ENCODE data around the gene TXNL4B. TPM values are rescaled to one million over a fixed set of nuclear protein-coding genes. Genes with fewer than 3 reads are reported as not detected.
"Not testable (repeated sequence)": the region's sequence is repeated elsewhere in the genome, so short reads cannot be mapped to it uniquely, and the experiment has no call there.

Gene TXNL4B
- total RNA-seq, 2 experiments from 2014 or later: 18.3 to 20.1 TPM

GRCh38 chr16:72064361-72064894 is 29.0 kb downstream of the TXNL4B start:
- H3K27me3 Mint-ChIP-seq: no peaks in the 10 kb centered on the region
- H3K9me3 Mint-ChIP-seq: no peaks in the 10 kb centered on the region
- H3K4me3 Mint-ChIP-seq: no peak overlapping the region
- CTCF ChIA-PET: no interaction called here
- H3K4me1 Mint-ChIP-seq (ENCODE audit: low read depth): no peaks in the 10 kb centered on the region
- H3K36me3 Mint-ChIP-seq: no peaks in the 10 kb centered on the region
- H3K27ac Mint-ChIP-seq: no peak overlapping the region
- no peak for DNase-seq
- intact Hi-C loops (cut with micrococcal nuclease): no loop called here
- POLR2A ChIA-PET: no interaction called here

GRCh38 chr16:72061564-72061963 is 31.9 kb downstream of the TXNL4B start:
- no peak overlapping the region for H3K4me3 Mint-ChIP-seq
- no peaks in the 10 kb centered on the region for H3K9me3 Mint-ChIP-seq
- no peak for DNase-seq
- no peaks in the 10 kb centered on the region for H3K27me3 Mint-ChIP-seq
- intact Hi-C loops (cut with micrococcal nuclease): no loop called here
- no peaks in the 10 kb centered on the region for H3K36me3 Mint-ChIP-seq
- no peaks in the 10 kb centered on the region for H3K4me1 Mint-ChIP-seq (ENCODE audit: low read depth)
- ChIA-PET POLR2A (no interaction called here), CTCF (no interaction called here)
- no peak overlapping the region for H3K27ac Mint-ChIP-seq

- CTCF ChIA-PET: no interaction called here
- Mint-ChIP-seq H3K4me1 (ENCODE audit: low read depth) (no peaks in the 10 kb centered on the region), H3K27me3 (no peaks in the 10 kb centered on the region), H3K27ac (no peak overlapping the region), H3K36me3 (no peaks in the 10 kb centered on the region), H3K4me3 (no peak overlapping the region), H3K9me3 (no peaks in the 10 kb centered on the region)
- POLR2A ChIA-PET: no interaction called here
- intact Hi-C loops (cut with micrococcal nuclease): no loop called here
- DNase-seq: no peak
Observed at GRCh38 chr16:72060405-72060804, 33.0 kb downstream of the TXNL4B start.

GRCh38 chr16:72059060-72059459 is 34.4 kb downstream of the TXNL4B start:
- DNase-seq; H3K27ac Mint-ChIP-seq; H3K4me3 Mint-ChIP-seq; CTCF ChIA-PET; POLR2A ChIA-PET; H3K36me3 Mint-ChIP-seq; H3K9me3 Mint-ChIP-seq; H3K4me1 Mint-ChIP-seq (ENCODE audit: low read depth); intact Hi-C loops (cut with micrococcal nuclease); H3K27me3 Mint-ChIP-seq: not testable (repeated sequence)

- CTCF ChIA-PET; DNase-seq; H3K27me3 Mint-ChIP-seq; POLR2A ChIA-PET; H3K9me3 Mint-ChIP-seq; H3K4me3 Mint-ChIP-seq; intact Hi-C loops (cut with micrococcal nuclease); H3K27ac Mint-ChIP-seq; H3K36me3 Mint-ChIP-seq; H3K4me1 Mint-ChIP-seq (ENCODE audit: low read depth): not testable (repeated sequence)
Observed at GRCh38 chr16:72057313-72057712, 36.1 kb downstream of the TXNL4B start.

GRCh38 chr16:72055911-72056310 is 37.5 kb downstream of the TXNL4B start:
- CTCF ChIA-PET: no interaction called here
- POLR2A ChIA-PET: no interaction called here
- Mint-ChIP-seq H3K4me3 (no peak overlapping the region), H3K9me3 (peaks cover under 1% of the 10 kb centered on the region), H3K4me1 (ENCODE audit: low read depth) (no peaks in the 10 kb centered on the region), H3K27ac (no peak overlapping the region), H3K36me3 (no peaks in the 10 kb centered on the region), H3K27me3 (no peaks in the 10 kb centered on the region)
- DNase-seq: no peak
- intact Hi-C loops (cut with micrococcal nuclease): no loop called here

GRCh38 chr16:72054254-72054847 is 39.1 kb downstream of the TXNL4B start, which contains the start of gene HP:
Gene HP (plus strand): TSS chr16:72054505. CDS start chr16:72054653, 148 bp downstream.
- H3K36me3 Mint-ChIP-seq; H3K27ac Mint-ChIP-seq; H3K27me3 Mint-ChIP-seq; POLR2A ChIA-PET; DNase-seq; H3K4me3 Mint-ChIP-seq; intact Hi-C loops (cut with micrococcal nuclease); H3K4me1 Mint-ChIP-seq (ENCODE audit: low read depth); CTCF ChIA-PET: not testable (repeated sequence)
- peaks cover 12% of the 10 kb centered on the region for H3K9me3 Mint-ChIP-seq

GRCh38 chr16:72051818-72052217 is 41.6 kb downstream of the TXNL4B start:
- ChIA-PET CTCF (no interaction called here), POLR2A (no interaction called here)
- DNase-seq: no peak
- H3K9me3 Mint-ChIP-seq: peaks cover 18% of the 10 kb centered on the region
- intact Hi-C loops (cut with micrococcal nuclease): no loop called here
- H3K4me1 Mint-ChIP-seq (ENCODE audit: low read depth): no peaks in the 10 kb centered on the region
- H3K27me3 Mint-ChIP-seq: no peaks in the 10 kb centered on the region
- H3K36me3 Mint-ChIP-seq: peaks cover 6% of the 10 kb centered on the region
- H3K4me3 Mint-ChIP-seq: no peak overlapping the region
- H3K27ac Mint-ChIP-seq: no peak overlapping the region

GRCh38 chr16:72050769-72051464 is 42.5 kb downstream of the TXNL4B start:
- Mint-ChIP-seq H3K4me3 (no peak overlapping the region), H3K4me1 (ENCODE audit: low read depth) (no peaks in the 10 kb centered on the region), H3K36me3 (peaks cover 6% of the 10 kb centered on the region), H3K27me3 (no peaks in the 10 kb centered on the region), H3K27ac (no peak overlapping the region), H3K9me3 (peaks cover 18% of the 10 kb centered on the region)
- intact Hi-C loops (cut with micrococcal nuclease): no loop called here
- ChIA-PET CTCF (no interaction called here), POLR2A (no interaction called here)
- no peak for DNase-seq

- POLR2A ChIA-PET: interaction anchor here (0.6 kb wide), 1 partner anchor 1366 kb away, joined by 4 read pairs; no protein-coding TSS in a partner anchor
- intact Hi-C loops (cut with micrococcal nuclease): no loop called here
- peaks cover 6% of the 10 kb centered on the region for H3K36me3 Mint-ChIP-seq
Observed at GRCh38 chr16:72049110-72049509, 44.3 kb downstream of the TXNL4B start.

GRCh38 chr16:72044825-72045359 is 48.5 kb downstream of the TXNL4B start:
- Mint-ChIP-seq H3K4me3 (no peak overlapping the region), H3K36me3 (peaks cover 26% of the 10 kb centered on the region), H3K27ac (no peak overlapping the region), H3K27me3 (no peaks in the 10 kb centered on the region), H3K4me1 (ENCODE audit: low read depth) (no peaks in the 10 kb centered on the region), H3K9me3 (peaks cover 12% of the 10 kb centered on the region)
- POLR2A ChIA-PET: no interaction called here
- no peak for DNase-seq
- intact Hi-C loops (cut with micrococcal nuclease): no loop called here
- CTCF ChIA-PET: no interaction called here

More at GRCh38 chr16:72049110-72049509, 44.3 kb downstream of the TXNL4B start:
- CTCF ChIA-PET: no interaction called here
- no peaks in the 10 kb centered on the region for H3K4me1 Mint-ChIP-seq (ENCODE audit: low read depth)
- H3K27ac Mint-ChIP-seq: no peak overlapping the region
- no peak for DNase-seq
- H3K9me3 Mint-ChIP-seq: peaks cover 18% of the 10 kb centered on the region
- H3K4me3 Mint-ChIP-seq: no peak overlapping the region
- H3K27me3 Mint-ChIP-seq: no peaks in the 10 kb centered on the region

GRCh38 chr16:72044296-72044695 is 49.1 kb downstream of the TXNL4B start:
- Mint-ChIP-seq H3K36me3 (peaks cover 25% of the 10 kb centered on the region), H3K27me3 (no peaks in the 10 kb centered on the region), H3K4me3 (no peak overlapping the region), H3K4me1 (ENCODE audit: low read depth) (no peaks in the 10 kb centered on the region), H3K27ac (no peak overlapping the region), H3K9me3 (peaks cover 9% of the 10 kb centered on the region)
- DNase-seq: no peak
- POLR2A ChIA-PET: no interaction called here
- CTCF ChIA-PET: no interaction called here
- intact Hi-C loops (cut with micrococcal nuclease): no loop called here

GRCh38 chr16:72043539-72043938 is 49.9 kb downstream of the TXNL4B start:
- no peaks in the 10 kb centered on the region for H3K4me1 Mint-ChIP-seq (ENCODE audit: low read depth)
- no peak for DNase-seq
- H3K36me3 Mint-ChIP-seq: peaks cover 19% of the 10 kb centered on the region
- POLR2A ChIA-PET: no interaction called here
- intact Hi-C loops (cut with micrococcal nuclease): no loop called here
- CTCF ChIA-PET: no interaction called here
- H3K9me3 Mint-ChIP-seq: peaks cover 3% of the 10 kb centered on the region
- H3K27me3 Mint-ChIP-seq: no peaks in the 10 kb centered on the region
- H3K4me3 Mint-ChIP-seq: no peak overlapping the region
- no peak overlapping the region for H3K27ac Mint-ChIP-seq

Data from activated CD4-positive, alpha-beta memory T cell treated with anti-CD3 and anti-CD28 coated beads for 36 hours (primary cell).